ENCODE results near the gene TNNT3. TPM values are rescaled to one million over a fixed set of nuclear protein-coding genes. Genes with fewer than 3 reads are reported as not detected.

TNNT3 gene
- polyA plus RNA-seq, 1 experiment: not detected

DNA sequence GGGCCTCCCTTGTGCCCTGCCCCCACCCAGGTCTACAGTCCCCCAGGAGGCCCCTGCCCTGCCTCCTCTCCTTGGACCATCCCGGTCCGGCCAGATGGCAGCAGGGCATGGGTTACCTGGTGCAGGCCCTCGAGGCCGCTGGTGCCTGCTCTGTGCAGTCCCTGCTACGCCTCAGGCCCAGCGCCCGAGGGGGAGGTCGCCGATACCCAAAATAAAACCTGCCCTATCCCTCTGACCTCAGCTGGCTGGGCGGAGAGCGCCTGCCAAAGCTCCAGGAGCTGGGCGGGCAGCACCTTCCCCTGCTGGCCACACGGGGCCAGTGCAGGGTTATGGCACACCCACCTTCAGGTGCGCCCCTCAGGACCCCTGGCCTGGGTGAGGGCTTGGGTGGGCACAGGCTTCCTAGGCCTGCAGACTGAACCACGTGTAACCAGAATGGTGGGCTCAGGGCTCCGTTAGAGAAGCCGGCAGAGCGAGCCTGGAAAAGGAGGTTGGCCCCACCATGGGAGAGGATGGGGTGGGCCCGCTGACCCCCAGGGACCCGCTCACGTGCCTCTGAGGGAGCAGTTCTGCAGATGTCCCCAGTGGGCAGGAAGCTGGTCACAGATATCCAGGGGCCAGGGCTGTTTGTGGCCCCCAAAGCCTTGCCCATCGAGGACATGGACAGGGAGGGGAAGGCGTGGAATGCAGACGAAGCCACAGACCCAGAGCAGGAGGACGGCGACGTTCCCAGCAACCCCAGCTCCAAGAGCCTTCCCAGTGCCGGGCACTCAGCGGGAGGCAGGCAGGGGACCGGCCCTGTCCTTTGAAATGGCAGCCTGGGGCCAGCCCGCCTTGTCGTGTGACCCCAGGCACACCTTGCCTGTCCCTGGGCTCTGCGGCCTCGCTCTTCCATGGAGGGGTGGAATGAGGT, 1.7 kb upstream of the TNNT3 start:
- TF ChIP-seq CTCF (IDR thresholded peaks at IDR 0.05; ENCODE audit: low read depth, low read length): peak; percentile 20; the same call in 1 of the 2 replicates
- no peak for DNase-seq (ENCODE audit: low read depth, low spot score)
- CTCF ChIA-PET: no interaction called here
- Histone ChIP-seq H3K27me3 (ENCODE audit: control insufficient read depth, insufficient read depth, low read length) (peaks cover 17% of the 10 kb centered on the region), H3K4me3 (ENCODE audit: low read depth, low read length) (no peak overlapping the region), H3K9me3 (ENCODE audit: control insufficient read depth, insufficient read depth, low read length) (no peaks in the 10 kb centered on the region; the same call in 1 of the 2 replicates), H3K27ac (ENCODE audit: low read depth, low read length) (no peak overlapping the region)
- POLR2A ChIA-PET: no interaction called here

GRCh38 chr11:1918436-1919315, 827 bp upstream of the TNNT3 start:
- H3K4me3 ChIP-seq (ENCODE audit: low read depth, low read length): no peak overlapping the region
- TF ChIP-seq CTCF (IDR thresholded peaks at IDR 0.05; ENCODE audit: low read depth, low read length): no peak
- DNase-seq (ENCODE audit: low read depth, low spot score): no peak
- H3K9me3 ChIP-seq (ENCODE audit: control insufficient read depth, insufficient read depth, low read length): no peaks in the 10 kb centered on the region; the same call in 1 of the 2 replicates
- CTCF ChIA-PET: interaction anchor here (1.3 kb wide), 1 partner anchor 36 kb away, joined by 5 read pairs; no protein-coding TSS in a partner anchor
- H3K27me3 ChIP-seq (ENCODE audit: control insufficient read depth, insufficient read depth, low read length): peaks cover 19% of the 10 kb centered on the region
- POLR2A ChIA-PET: no interaction called here
- no peak overlapping the region for H3K27ac ChIP-seq (ENCODE audit: low read depth, low read length)

GRCh38 chr11:1920128-1920908, 815 bp downstream of the TNNT3 start:
- no peak overlapping the region for H3K4me3 ChIP-seq (ENCODE audit: low read depth, low read length)
- DNase-seq (ENCODE audit: low read depth, low spot score): no peak
- H3K27ac ChIP-seq (ENCODE audit: low read depth, low read length): no peak overlapping the region
- TF ChIP-seq CTCF (IDR thresholded peaks at IDR 0.05; ENCODE audit: low read depth, low read length): no peak
- CTCF ChIA-PET: interaction anchor here (1.3 kb wide), 1 partner anchor 38 kb away, joined by 5 read pairs; no protein-coding TSS in a partner anchor
- POLR2A ChIA-PET: no interaction called here
- peaks cover 21% of the 10 kb centered on the region for H3K27me3 ChIP-seq (ENCODE audit: control insufficient read depth, insufficient read depth, low read length)
- no peaks in the 10 kb centered on the region; the same call in 1 of the 2 replicates for H3K9me3 ChIP-seq (ENCODE audit: control insufficient read depth, insufficient read depth, low read length)

DNA sequence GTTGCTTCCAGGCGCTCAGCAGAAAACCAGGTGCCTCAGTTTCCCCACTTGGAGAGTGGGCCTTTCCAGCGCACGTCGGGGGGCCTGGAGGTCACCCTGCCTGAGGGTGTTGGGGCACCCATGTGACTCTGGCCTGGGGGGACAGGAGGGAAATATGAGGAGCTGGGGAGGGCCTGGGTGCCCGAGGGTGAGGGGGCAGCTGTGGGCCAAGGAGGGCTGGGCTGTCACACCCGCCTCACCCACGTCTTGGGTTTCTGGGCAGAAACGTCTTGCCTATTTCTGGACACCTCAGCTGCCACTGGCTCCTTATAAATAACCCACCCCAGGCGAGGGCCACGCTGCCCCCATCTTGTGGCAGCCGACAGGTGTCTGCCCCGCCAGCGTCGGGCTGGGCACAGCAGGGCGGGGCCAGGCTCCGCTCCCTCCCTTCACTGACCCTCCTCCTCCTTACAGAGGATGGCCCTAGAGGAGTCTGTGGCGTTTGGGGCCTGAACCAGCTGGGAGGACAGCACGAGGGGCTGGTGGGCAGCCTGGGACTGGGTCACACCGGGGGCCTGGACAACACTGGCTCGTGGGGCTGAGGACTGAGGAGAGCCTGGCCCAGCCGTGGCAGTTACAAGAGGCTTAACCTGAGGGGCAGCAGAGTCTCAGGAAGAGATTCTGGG, 1.5 kb downstream of the TNNT3 start:
- POLR2A ChIA-PET: no interaction called here
- TF ChIP-seq CTCF (IDR thresholded peaks at IDR 0.05; ENCODE audit: low read depth, low read length): no peak
- DNase-seq (ENCODE audit: low read depth, low spot score): no peak

More for the DNA sequence above, 1.5 kb downstream of the TNNT3 start:
- peaks cover 21% of the 10 kb centered on the region for H3K27me3 ChIP-seq (ENCODE audit: control insufficient read depth, insufficient read depth, low read length)
- no peak overlapping the region for H3K27ac ChIP-seq (ENCODE audit: low read depth, low read length)
- no peak overlapping the region for H3K4me3 ChIP-seq (ENCODE audit: low read depth, low read length)
- no peaks in the 10 kb centered on the region; the same call in 1 of the 2 replicates for H3K9me3 ChIP-seq (ENCODE audit: control insufficient read depth, insufficient read depth, low read length)
- CTCF ChIA-PET: interaction anchor here (0.7 to 1.8 kb wide), 2 partner anchors 39 to 227 kb away, joined by 3 to 8 read pairs; no protein-coding TSS in a partner anchor

Measured in AG04450 (cell line).